IMR-90 (cell line): ENCODE measurements around the gene VDAC1. TPM values are rescaled to one million over a fixed set of nuclear protein-coding genes. Genes with fewer than 3 reads are reported as not detected.
"Not testable (repeated sequence)": the region's sequence is repeated elsewhere in the genome, so short reads cannot be mapped to it uniquely, and the experiment has no call there.

Experiments used
- ATAC-seq: fragments of 200-7000 bp; cut with Tn5 transposase; 2 replicates; pipeline ENCODE4 v1.9.1; 2020; ENCODE audit warnings: low read depth, mild to moderate bottlenecking, moderate library complexity
- BruUV-seq: library from RNA; stranded (reverse); fragments of 400-500 nt; replicated peaks from 2 replicates; lab custom pipeline; 2021; lab: Mats Ljungman, UMichigan
- CTCF ChIA-PET: fragments of 300-600 bp; formaldehyde crosslinking; extraction: SDS; loops from one replicate; lab custom pipeline; 2021; ENCODE audit warnings: antibody characterized with exemption; lab: Yijun Ruan, JAX
- POLR2A ChIA-PET: fragments of 300-600 bp; sonication (Branson Sonifier 250); formaldehyde crosslinking; loops from one replicate; lab custom pipeline; 2022; ENCODE audit warnings: antibody characterized with exemption; ENCODE audit not compliant: unreplicated experiment; lab: Charles Lee
- DNase-seq: peaks from one replicate; pipeline ENCODE4 v3.0.0; 2013
- H2AFZ ChIP-seq: replicated peaks from 2 replicates; pipeline ENCODE3; 2013; ENCODE audit warnings: low read length, mild to moderate bottlenecking; ENCODE audit not compliant: poor library complexity
- H2AK5ac ChIP-seq: 2 replicates; pipeline ENCODE4 v1.6.1; 2013; ENCODE audit warnings: low read depth, low read length, inconsistent platforms
- H2AK9ac ChIP-seq: replicated peaks from 2 replicates; pipeline ENCODE3; 2013; ENCODE audit warnings: mild to moderate bottlenecking, low read depth, low read length, moderate library complexity; ENCODE audit not compliant: poor library complexity
- H2BK120ac ChIP-seq: 2 replicates; pipeline ENCODE4 v1.6.1; 2013; ENCODE audit warnings: low read depth, low read length, inconsistent platforms
- H2BK15ac ChIP-seq: 3 replicates; pipeline ENCODE4 v1.6.1; 2013; ENCODE audit warnings: low read depth, low read length, inconsistent platforms
- H2BK20ac ChIP-seq: 2 replicates; pipeline ENCODE4 v1.6.1; 2013; ENCODE audit warnings: low read depth, mild to moderate bottlenecking, inconsistent platforms, low read length, moderate library complexity
- H2BK5ac ChIP-seq: 2 replicates; pipeline ENCODE4 v1.6.1; 2013; ENCODE audit warnings: mild to moderate bottlenecking, low read depth, low read length, inconsistent platforms; ENCODE audit not compliant: poor library complexity, severe bottlenecking
- H3K14ac ChIP-seq: replicated peaks from 2 replicates; pipeline ENCODE4 v1.6.1; 2013; ENCODE audit warnings: low read depth, low read length, inconsistent platforms
- H3K18ac ChIP-seq: 2 replicates; pipeline ENCODE4 v1.6.1; 2013; ENCODE audit warnings: low read depth, low read length, control low read depth
- H3K23ac ChIP-seq: 2 replicates; pipeline ENCODE4 v1.6.1; 2013; ENCODE audit warnings: low read depth, low read length, inconsistent platforms
- H3K27ac ChIP-seq: 2 replicates; pipeline ENCODE4 v1.5.1; 2013; ENCODE audit warnings: mild to moderate bottlenecking, control low read depth, low read length; ENCODE audit not compliant: insufficient read depth
- H3K27me3 ChIP-seq: 2 replicates; pipeline ENCODE4 v1.6.1; 2013; ENCODE audit warnings: low read length; ENCODE audit not compliant: control insufficient read depth, insufficient read depth
- H3K36me3 ChIP-seq: 2 replicates; pipeline ENCODE4 v1.6.1; 2013; ENCODE audit warnings: low read length, mixed read lengths; ENCODE audit not compliant: control insufficient read depth, insufficient read depth
- H3K4ac ChIP-seq: 2 replicates; pipeline ENCODE4 v1.6.1; 2013; ENCODE audit warnings: low read depth, low read length, inconsistent platforms
- H3K4me1 ChIP-seq: 2 replicates; pipeline ENCODE4 v1.6.1; 2013; ENCODE audit warnings: low read length, mixed read lengths; ENCODE audit not compliant: control insufficient read depth, insufficient read depth
- H3K4me2 ChIP-seq: 2 replicates; pipeline ENCODE4 v1.6.1; 2013; ENCODE audit warnings: low read depth, mild to moderate bottlenecking, control low read depth, low read length, moderate library complexity
- H3K4me3 ChIP-seq: 2 replicates; pipeline ENCODE4 v1.5.1; 2013; ENCODE audit warnings: low read depth, mild to moderate bottlenecking, control low read depth, low read length, moderate library complexity; ENCODE audit not compliant: insufficient read depth
- H3K56ac ChIP-seq: 2 replicates; pipeline ENCODE4 v1.6.1; 2013; ENCODE audit warnings: low read length, inconsistent platforms; ENCODE audit not compliant: insufficient read depth; ENCODE audit errors: extremely low read depth
- H3K79me1 ChIP-seq, 2 experiments: 2 replicates each; pipeline ENCODE4 v1.6.1; 2013; ENCODE audit warnings: low read length in 2 of 2, inconsistent platforms in 1 of 2, low read depth in 1 of 2
- H3K9ac ChIP-seq: 2 replicates; pipeline ENCODE4 v1.6.1; 2013; ENCODE audit warnings: low read depth, low read length, control low read depth
- H3K9me1 ChIP-seq: 2 replicates; pipeline ENCODE4 v1.6.1; 2013; ENCODE audit warnings: low read length, inconsistent platforms; ENCODE audit not compliant: insufficient read depth
- H3K9me3 ChIP-seq: 2 replicates; pipeline ENCODE4 v1.6.1; 2013; ENCODE audit warnings: low read length; ENCODE audit not compliant: control insufficient read depth, insufficient read depth
- H4K20me1 ChIP-seq: 2 replicates; pipeline ENCODE4 v1.6.1; 2013; ENCODE audit warnings: low read length, inconsistent platforms; ENCODE audit not compliant: insufficient read depth
- H4K5ac ChIP-seq: 2 replicates; pipeline ENCODE4 v1.6.1; 2013; ENCODE audit warnings: mild to moderate bottlenecking, low read depth, low read length, control low read depth
- H4K8ac ChIP-seq, 2 experiments: 2 replicates each; pipeline ENCODE4 v1.6.1; 2013; ENCODE audit warnings: low read depth in 2 of 2, low read length in 2 of 2, control low read depth in 1 of 2, inconsistent platforms in 1 of 2
- H4K91ac ChIP-seq: 2 replicates; pipeline ENCODE4 v1.6.1; 2013; ENCODE audit warnings: low read depth, low read length, inconsistent platforms; ENCODE audit not compliant: insufficient read depth
- MXI1 ChIP-seq: IDR thresholded peaks from 2 replicates; pipeline ENCODE4 v1.6.1; 2012; ENCODE audit warnings: low read depth, mild to moderate bottlenecking, low read length, moderate library complexity, borderline replicate concordance
- WGBS, 2 experiments: methylation state at CpG; one replicate each; pipeline versions ENCODE4 v1.1.5 to v1.1.7; 2013; ENCODE audit warnings: missing lambda C conversion rate in 2 of 2; ENCODE audit not compliant: insufficient read length in 1 of 2; ENCODE audit errors: extremely low coverage in 2 of 2; 5-methylcytosine and 5-hydroxymethylcytosine counted together
- dilution Hi-C: fragments of 300-500 bp; cut with HindIII; formaldehyde crosslinking; loops from one replicate; pipeline ENCODE4 v1.14.3; 2018; ENCODE audit warnings: low sequenced_read_pairs; ENCODE audit not compliant: unreplicated experiment
- in situ Hi-C: fragments of 300-500 bp; cut with MboI; formaldehyde crosslinking; loops from 3 replicates; pipeline ENCODE4 v1.14.3; 2019; ENCODE audit warnings: low sequenced_read_pairs, inconsistent platforms, mixed read lengths
- intact Hi-C: fragments of 100-400 bp; cut with micrococcal nuclease; formaldehyde crosslinking; loops from 2 replicates; pipeline ENCODE4 v1.10.0; 2022
- polyA plus RNA-seq, 3 experiments: library from polyadenylated mRNA; depleted of rRNA; stranded (reverse); fragments of >200 nt; gene quantifications; 2 replicates each; pipeline ENCODE4 v1.2.3, GENCODE V29; 2012; ENCODE audit warnings: low replicate concordance in 1 of 3
- total RNA-seq: library from RNA; depleted of rRNA; stranded (reverse); fragments of >200 nt; gene quantifications from 2 replicates; pipeline ENCODE4 v1.2.3, GENCODE V29; 2012

The VDAC1 gene
- total and polyA plus RNA-seq, 2 of the 4 experiments (the other 2 are of a cell fraction): 289 to 365 TPM

DNA sequence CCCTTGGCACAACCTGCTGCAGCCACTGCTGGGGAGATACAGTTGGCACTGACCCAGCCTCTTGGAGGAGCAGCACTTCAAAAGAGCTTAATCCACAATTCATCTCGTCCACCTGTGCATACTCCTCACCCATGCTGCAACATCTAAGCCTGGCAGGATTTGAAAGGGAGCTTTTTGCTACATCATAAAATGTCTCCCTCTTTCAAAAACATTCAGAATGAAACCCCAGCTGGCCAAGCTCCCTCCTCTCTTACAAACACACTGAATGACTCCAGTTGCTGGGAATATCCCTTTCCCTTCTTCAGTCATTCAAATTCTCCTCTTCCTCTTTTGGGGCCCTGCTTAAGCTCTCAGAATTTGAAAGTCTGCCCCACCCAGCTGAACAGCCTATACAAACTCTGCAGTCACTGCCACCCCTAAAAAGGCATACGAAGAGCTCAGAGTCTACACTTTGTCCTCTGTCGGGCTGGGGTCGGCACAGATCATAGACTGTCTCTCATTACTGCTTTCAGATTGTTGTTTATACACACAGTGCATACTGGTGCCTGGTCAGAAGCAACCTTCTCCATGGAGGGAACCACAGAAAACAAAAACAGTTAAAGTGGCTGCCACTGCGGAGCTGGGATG is 27.5 kb downstream of the VDAC1 start (continued):
- no peak for TF ChIP-seq MXI1

DNA sequence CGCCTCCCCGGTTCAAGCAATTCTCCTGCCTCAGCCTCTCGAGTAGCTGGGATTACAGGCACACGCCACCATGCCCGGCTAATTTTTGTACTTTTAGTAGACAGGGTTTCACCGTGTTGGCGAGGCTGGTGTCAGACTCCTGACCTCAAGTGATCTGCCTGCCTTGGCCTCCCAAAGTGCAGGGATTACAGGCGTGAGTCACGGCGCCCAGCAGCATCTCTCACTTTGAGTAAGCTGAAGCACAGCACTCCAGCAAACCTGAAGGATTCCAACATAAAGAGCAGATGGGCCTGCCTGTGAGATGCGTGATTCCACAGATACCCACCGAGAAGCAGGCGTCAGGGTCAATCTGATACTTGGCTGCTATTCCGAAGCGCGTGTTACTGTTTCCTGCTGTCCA is 29.2 kb downstream of the VDAC1 start:
- not testable (repeated sequence) for H3K27ac ChIP-seq

More for the DNA sequence above, 29.2 kb downstream of the VDAC1 start:
- H3K23ac ChIP-seq, H3K9ac ChIP-seq, H2AK9ac ChIP-seq, H3K56ac ChIP-seq, CTCF ChIA-PET, H3K4me2 ChIP-seq, H3K4ac ChIP-seq, H4K5ac ChIP-seq, H2AFZ ChIP-seq, DNase-seq, H3K27me3 ChIP-seq, H4K91ac ChIP-seq, H2BK5ac ChIP-seq, H3K18ac ChIP-seq, ATAC-seq, H2BK120ac ChIP-seq, H3K9me3 ChIP-seq, in situ Hi-C loops, H3K4me1 ChIP-seq, H2BK20ac ChIP-seq, POLR2A ChIA-PET, H3K4me3 ChIP-seq, H2BK15ac ChIP-seq, intact Hi-C loops, dilution Hi-C loops, H3K14ac ChIP-seq, H4K8ac ChIP-seq, H3K9me1 ChIP-seq, H2AK5ac ChIP-seq, BruUV-seq: not testable (repeated sequence)
- Histone ChIP-seq H3K79me1 (peaks cover 19 to 52% of the 10 kb centered on the region in 2 experiments), H4K20me1 (peaks cover 16% of the 10 kb centered on the region; the same call in 1 of the 2 replicates), H3K36me3 (peaks cover 43% of the 10 kb centered on the region)
- WGBS, 2 experiments: 89% methylated on average over 3 of the region's 16 CpGs; no CpG with 5 or more reads in 1 of the 2 experiments
